Transverse colon (tissue), 4 donors: ENCODE results near the gene FOXP1. TPM values are rescaled to one million over a fixed set of nuclear protein-coding genes. Genes with fewer than 3 reads are reported as not detected.

Experiments used
- DNase-seq: peaks from one replicate; pipeline ENCODE4 v3.0.0-alpha.2; 2019
- H3K27ac ChIP-seq, 4 donors: fragments of 200-600 bp; sonication (generic); 2 replicates each; pipeline ENCODE4 v1.5.1; 2016 to 2018; ENCODE audit warnings: inconsistent platforms in 4 of 4
- H3K27me3 ChIP-seq: fragments of 200-600 bp; sonication (generic); 2 replicates; pipeline ENCODE4 v1.5.1; 2017; ENCODE audit warnings: inconsistent platforms
- H3K36me3 ChIP-seq, 4 donors: fragments of 200-600 bp; sonication (generic); 2 replicates each; pipeline ENCODE4 v1.5.1; 2017 to 2019; ENCODE audit warnings: inconsistent platforms in 4 of 4
- H3K4me1 ChIP-seq, 4 donors: fragments of 200-600 bp; sonication (generic); 2 replicates each; pipeline ENCODE4 v1.5.1; 2017 to 2020; ENCODE audit warnings: inconsistent platforms in 4 of 4
- H3K4me3 ChIP-seq, 4 donors: fragments of 200-600 bp; sonication (generic); 1 replicate in 1 of 4; 2 replicates in 3 of 4; pipeline versions ENCODE4 v1.5.1 to v1.6.1; 2017 to 2019; ENCODE audit warnings: inconsistent platforms in 4 of 4
- H3K9me3 ChIP-seq, 2 donors: fragments of 200-600 bp; sonication (generic); 2 replicates each; pipeline ENCODE4 v1.5.1; 2017 to 2019; ENCODE audit warnings: inconsistent platforms in 2 of 2
- EP300 ChIP-seq: sonication (generic); formaldehyde crosslinking; IDR thresholded peaks from one replicate; pipeline ENCODE4 v1.6.1; 2017; ENCODE audit warnings: antibody characterized with exemption, low read depth
- POLR2A ChIP-seq: fragments of 450-650 bp; IDR thresholded peaks from one replicate; pipeline ENCODE4 v1.6.1; 2016; ENCODE audit warnings: antibody characterized with exemption, mild to moderate bottlenecking, moderate library complexity
- POLR2AphosphoS5 ChIP-seq, 3 donors: sonication (generic); formaldehyde crosslinking; IDR thresholded peaks; one replicate each; pipeline ENCODE4 v1.6.1; 2016; ENCODE audit warnings: antibody characterized with exemption in 3 of 3
- WGBS, 2 donors: methylation state at CpG; one replicate each; pipeline ENCODE4 v1.1.5; 2018; ENCODE audit warnings: low coverage in 1 of 2; 5-methylcytosine and 5-hydroxymethylcytosine counted together
- in situ Hi-C, 4 donors: fragments of 200-750 bp; cut with MboI; loops; one replicate each; pipeline versions ENCODE4 v1.15.0 to v1.15.1; 2017; ENCODE audit warnings: low sequenced_read_pairs in 3 of 4, low pct_ligation_motif_present in 1 of 4, low pct_unique_long_range_greater_than_20kb in 1 of 4
- intact Hi-C: fragments of 100-400 bp; cut with DNase I; formaldehyde crosslinking; loops from one replicate; pipeline ENCODE4 v1.15.1; 2023; ENCODE audit warnings: low total_unique reads
- total RNA-seq, 4 donors: library from RNA; depleted of rRNA; stranded (reverse); fragments of >200 nt; gene quantifications; one replicate each; pipeline ENCODE4 v1.1.0, GENCODE V29; 2016
- TF ChIP-seq, protein P1 (sequence below), 5 experiments: fragments of 200-600 bp in 3 of 5; fragments of 450-650 bp in 2 of 5; sonication (generic) in 3 of 5; IDR thresholded peaks; 1 replicate in 2 of 5; 2 replicates in 3 of 5; pipeline ENCODE4 v1.5.1; 2016 to 2017; ENCODE audit warnings: antibody characterized with exemption in 5 of 5, inconsistent platforms in 3 of 5, mild to moderate bottlenecking in 2 of 5, moderate library complexity in 1 of 5

FOXP1 gene
- total RNA-seq, 4 donors from 2014 or later, result 102 to 260 (median 150) TPM

DNA sequence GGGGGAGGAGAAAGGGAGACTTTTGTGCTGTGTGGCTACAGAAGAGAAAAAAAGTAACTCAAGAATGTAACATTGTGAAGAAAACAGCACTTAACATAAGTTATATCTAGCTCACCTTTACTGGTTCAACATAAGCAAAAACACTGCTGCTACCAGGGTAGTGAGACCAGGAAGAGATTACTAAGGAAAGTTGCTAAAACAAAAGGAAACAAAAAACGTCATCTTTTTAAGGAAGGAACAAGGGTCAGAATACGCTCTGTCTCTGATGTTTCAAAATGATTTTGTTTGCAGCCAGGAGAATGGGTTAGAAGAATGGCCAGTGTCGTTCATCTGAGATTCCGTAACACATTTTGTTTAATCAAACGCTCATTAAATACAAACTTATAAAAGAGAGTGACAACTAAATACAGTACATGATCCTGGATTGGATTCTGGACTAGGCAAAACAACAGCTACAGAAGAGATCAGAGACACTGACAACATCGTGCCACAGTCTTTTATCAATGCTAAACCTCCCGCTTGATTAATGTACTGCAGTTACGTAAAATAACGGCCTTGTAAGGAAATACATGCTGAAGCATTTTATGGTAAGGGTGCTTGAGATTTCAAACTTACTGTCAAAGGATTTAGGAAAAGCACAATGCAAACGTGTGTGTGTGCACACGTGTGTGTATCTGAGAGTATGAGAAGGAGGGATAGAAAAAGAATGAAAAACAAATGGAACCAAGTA lies 67.7 kb downstream of the FOXP1 start:
- in situ Hi-C loops, result no loop called here
- Histone ChIP-seq H3K27me3 (no peaks in the 10 kb centered on the region), H3K4me3 (peak overlapping the region in 1 of 4 donors; percentile 11), H3K9me3 (no peaks in the 10 kb centered on the region), H3K36me3 (no peaks in the 10 kb centered on the region), H3K4me1 (peaks cover 5 to 32% (median 13%) of the 10 kb centered on the region in 4 donors), H3K27ac (peak overlapping the region; percentile 49 to 64 (median 60))
- DNase-seq, result no peak
- intact Hi-C loops, result no loop called here
- TF ChIP-seq EP300 (no peak), POLR2AphosphoS5 (IDR thresholded peaks at IDR 0.05) (no peak), POLR2A (no peak)
- TF ChIP-seq, protein P1, sequence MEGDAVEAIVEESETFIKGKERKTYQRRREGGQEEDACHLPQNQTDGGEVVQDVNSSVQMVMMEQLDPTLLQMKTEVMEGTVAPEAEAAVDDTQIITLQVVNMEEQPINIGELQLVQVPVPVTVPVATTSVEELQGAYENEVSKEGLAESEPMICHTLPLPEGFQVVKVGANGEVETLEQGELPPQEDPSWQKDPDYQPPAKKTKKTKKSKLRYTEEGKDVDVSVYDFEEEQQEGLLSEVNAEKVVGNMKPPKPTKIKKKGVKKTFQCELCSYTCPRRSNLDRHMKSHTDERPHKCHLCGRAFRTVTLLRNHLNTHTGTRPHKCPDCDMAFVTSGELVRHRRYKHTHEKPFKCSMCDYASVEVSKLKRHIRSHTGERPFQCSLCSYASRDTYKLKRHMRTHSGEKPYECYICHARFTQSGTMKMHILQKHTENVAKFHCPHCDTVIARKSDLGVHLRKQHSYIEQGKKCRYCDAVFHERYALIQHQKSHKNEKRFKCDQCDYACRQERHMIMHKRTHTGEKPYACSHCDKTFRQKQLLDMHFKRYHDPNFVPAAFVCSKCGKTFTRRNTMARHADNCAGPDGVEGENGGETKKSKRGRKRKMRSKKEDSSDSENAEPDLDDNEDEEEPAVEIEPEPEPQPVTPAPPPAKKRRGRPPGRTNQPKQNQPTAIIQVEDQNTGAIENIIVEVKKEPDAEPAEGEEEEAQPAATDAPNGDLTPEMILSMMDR (IDR thresholded peaks at IDR 0.05), result no peak
- 46% methylated on average over 11 of the region's 11 CpGs for WGBS, 2 donors

DNA sequence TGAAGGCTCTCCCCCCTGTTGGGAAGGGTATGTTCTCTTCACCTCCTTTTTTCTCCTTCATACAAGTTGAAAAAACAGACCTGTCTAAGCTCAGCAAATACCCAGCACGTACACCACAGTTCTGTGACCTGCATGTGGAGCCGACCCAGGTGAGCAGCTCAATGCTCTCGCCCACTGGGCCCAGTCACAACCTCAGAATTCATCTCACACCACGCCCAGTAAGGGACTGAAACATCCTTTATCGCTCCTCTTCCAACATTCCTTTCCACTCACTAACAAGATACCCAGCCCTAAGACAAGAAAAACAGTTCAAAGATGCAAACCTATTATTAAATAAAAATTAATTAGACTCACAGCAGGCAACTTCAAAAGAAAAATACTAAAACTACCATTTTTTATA lies 68.9 kb downstream of the FOXP1 start:
- Histone ChIP-seq H3K27ac (no peak overlapping the region), H3K36me3 (no peaks in the 10 kb centered on the region), H3K9me3 (no peaks in the 10 kb centered on the region), H3K27me3 (no peaks in the 10 kb centered on the region), H3K4me3 (no peak overlapping the region), H3K4me1 (peaks cover 5 to 38% (median 14%) of the 10 kb centered on the region in 4 donors)
- DNase-seq, result no peak
- WGBS, 2 donors, result 79 to 90% methylated on average over 4 to 5 of the region's 5 CpGs
- in situ Hi-C loops (no loop called here), intact Hi-C loops (no loop called here)
- no peak for TF ChIP-seq POLR2AphosphoS5 (IDR thresholded peaks at IDR 0.05)
- TF ChIP-seq POLR2A, result no peak
- TF ChIP-seq EP300, result no peak
- TF ChIP-seq, protein P1 (IDR thresholded peaks at IDR 0.05), result no peak

DNA sequence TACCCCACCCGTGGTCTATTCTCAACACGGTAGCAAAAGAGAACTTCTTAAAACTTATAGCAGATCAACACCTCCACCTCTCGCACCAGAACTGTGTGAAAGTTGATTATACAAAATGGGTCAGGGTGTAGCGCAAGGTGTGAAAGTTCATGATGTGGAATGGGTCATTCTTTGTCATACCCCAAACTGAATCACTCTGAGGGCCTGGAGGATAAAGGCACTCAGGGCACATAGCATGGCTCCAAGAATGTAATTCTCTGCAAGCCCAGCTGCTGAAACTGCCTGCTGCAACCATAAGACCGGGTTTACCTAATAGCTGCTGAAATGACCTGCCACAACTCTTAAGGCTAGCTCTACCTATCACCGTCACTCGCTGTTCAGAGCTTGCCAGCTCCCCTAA lies 70.0 kb downstream of the FOXP1 start:
- DNase-seq, result no peak
- intact Hi-C loops (no loop called here), in situ Hi-C loops (no loop called here)
- H3K27me3 ChIP-seq, result no peaks in the 10 kb centered on the region
- no peak overlapping the region for H3K4me3 ChIP-seq
- H3K27ac ChIP-seq, result no peak overlapping the region
- H3K4me1 ChIP-seq, result peaks cover 5 to 38% (median 12%) of the 10 kb centered on the region in 4 donors
- 88 to 91% methylated on average over 6 to 7 of the region's 7 CpGs for WGBS, 2 donors
- no peaks in the 10 kb centered on the region for H3K9me3 ChIP-seq
- no peaks in the 10 kb centered on the region for H3K36me3 ChIP-seq
- TF ChIP-seq POLR2A (no peak), EP300 (no peak), POLR2AphosphoS5 (IDR thresholded peaks at IDR 0.05) (no peak)
- TF ChIP-seq, protein P1 (IDR thresholded peaks at IDR 0.05), result no peak

DNA sequence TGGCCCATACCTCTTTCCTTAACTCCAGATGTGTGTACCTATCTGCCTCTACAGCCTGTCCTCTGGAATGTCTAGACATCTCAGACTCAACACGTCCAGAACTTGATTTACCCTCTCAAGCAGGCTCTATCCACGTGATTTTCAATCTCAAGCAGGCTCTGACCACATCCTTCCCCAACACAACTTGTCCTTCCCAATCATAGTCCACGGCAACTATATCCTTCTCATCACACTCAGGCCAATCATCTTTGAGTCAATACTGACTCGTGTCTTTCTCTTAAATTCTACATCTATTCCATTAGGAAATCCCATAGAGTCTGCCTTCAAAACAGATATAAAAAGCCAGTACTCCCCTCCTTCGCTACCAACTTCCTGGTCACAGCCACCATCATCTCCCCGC lies 70.4 kb downstream of the FOXP1 start:
- H3K36me3 ChIP-seq, result no peaks in the 10 kb centered on the region
- no peaks in the 10 kb centered on the region for H3K9me3 ChIP-seq
- TF ChIP-seq, protein P1 (IDR thresholded peaks at IDR 0.05), result no peak
- TF ChIP-seq POLR2AphosphoS5 (IDR thresholded peaks at IDR 0.05), result no peak
- TF ChIP-seq POLR2A, result no peak
- TF ChIP-seq EP300, result no peak
- no peak overlapping the region for H3K4me3 ChIP-seq
- H3K4me1 ChIP-seq, result peaks cover 5 to 38% (median 12%) of the 10 kb centered on the region in 4 donors
- intact Hi-C loops (no loop called here), in situ Hi-C loops (no loop called here)
- no peak overlapping the region for H3K27ac ChIP-seq
- DNase-seq, result no peak
- whole genome bisulfite sequencing, 2 donors, result 66 to 80% methylated on average over 6 of the region's 6 CpGs
- H3K27me3 ChIP-seq, result no peaks in the 10 kb centered on the region
